ENCODE measurements around the gene PCDHB14. TPM values are rescaled to one million over a fixed set of nuclear protein-coding genes. Genes with fewer than 3 reads are reported as not detected.
"Not testable (repeated sequence)": the region's sequence is repeated elsewhere in the genome, so short reads cannot be mapped to it uniquely, and the experiment has no call there.

PCDHB14 gene
- total and polyA plus RNA-seq, 12 donors = 1.7 to 7.7 (median 3.6) TPM

GRCh38 chr5:141192110-141192725, 30.9 kb upstream of the PCDHB14 start, which contains the start of gene PCDHB10:
PCDHB10 (plus strand) TSS chr5:141192353; CDS start chr5:141192553, 200 bp downstream.
- Histone ChIP-seq H3K4me3 (no peak within 1 kb of the TSS), H3K4me1 (replicated peaks in 1 of 2) (no peaks in the 10 kb centered on the region), H3K9me3 (replicated peaks in 1 of 3) (peaks cover 0 to 14% (median 2%) of the 10 kb centered on the region in 3 donors), H3K36me3 (replicated peaks in 1 of 2) (no peaks in the 10 kb centered on the region), H3K27ac (no peak within 1 kb of the TSS), H3K27me3 (no peaks in the 10 kb centered on the region)
- TF ChIP-seq, protein P1, sequence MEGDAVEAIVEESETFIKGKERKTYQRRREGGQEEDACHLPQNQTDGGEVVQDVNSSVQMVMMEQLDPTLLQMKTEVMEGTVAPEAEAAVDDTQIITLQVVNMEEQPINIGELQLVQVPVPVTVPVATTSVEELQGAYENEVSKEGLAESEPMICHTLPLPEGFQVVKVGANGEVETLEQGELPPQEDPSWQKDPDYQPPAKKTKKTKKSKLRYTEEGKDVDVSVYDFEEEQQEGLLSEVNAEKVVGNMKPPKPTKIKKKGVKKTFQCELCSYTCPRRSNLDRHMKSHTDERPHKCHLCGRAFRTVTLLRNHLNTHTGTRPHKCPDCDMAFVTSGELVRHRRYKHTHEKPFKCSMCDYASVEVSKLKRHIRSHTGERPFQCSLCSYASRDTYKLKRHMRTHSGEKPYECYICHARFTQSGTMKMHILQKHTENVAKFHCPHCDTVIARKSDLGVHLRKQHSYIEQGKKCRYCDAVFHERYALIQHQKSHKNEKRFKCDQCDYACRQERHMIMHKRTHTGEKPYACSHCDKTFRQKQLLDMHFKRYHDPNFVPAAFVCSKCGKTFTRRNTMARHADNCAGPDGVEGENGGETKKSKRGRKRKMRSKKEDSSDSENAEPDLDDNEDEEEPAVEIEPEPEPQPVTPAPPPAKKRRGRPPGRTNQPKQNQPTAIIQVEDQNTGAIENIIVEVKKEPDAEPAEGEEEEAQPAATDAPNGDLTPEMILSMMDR (IDR thresholded peaks at IDR 0.05) = peak in 5 of 6 experiments; percentile 8 to 29 (median 13)
- TF ChIP-seq POLR2A (IDR thresholded peaks at IDR 0.05) = no peak
- DNase-seq = peak in 1 of 7 donors; percentile 4
- intact Hi-C loops (cut with DNase I) = no loop called here
- 5 to 14% (median 10%) methylated on average over 10 of the region's 10 CpGs for WGBS, 4 donors

DNA sequence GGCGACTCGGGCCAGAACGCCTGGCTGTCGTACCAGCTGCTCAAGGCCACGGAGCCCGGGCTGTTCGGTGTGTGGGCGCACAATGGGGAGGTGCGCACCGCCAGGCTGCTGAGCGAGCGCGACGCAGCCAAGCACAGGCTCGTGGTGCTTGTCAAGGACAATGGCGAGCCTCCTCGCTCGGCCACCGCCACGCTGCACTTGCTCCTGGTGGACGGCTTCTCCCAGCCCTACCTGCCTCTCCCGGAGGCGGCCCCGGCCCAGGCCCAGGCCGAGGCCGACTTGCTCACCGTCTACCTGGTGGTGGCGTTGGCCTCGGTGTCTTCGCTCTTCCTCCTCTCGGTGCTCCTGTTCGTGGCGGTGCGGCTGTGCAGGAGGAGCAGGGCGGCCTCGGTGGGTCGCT, 28.8 kb upstream of the PCDHB14 start:
- peaks cover 0 to 14% (median 6%) of the 10 kb centered on the region in 3 donors for H3K9me3 ChIP-seq (replicated peaks in 1 of 3)
- H3K4me1 ChIP-seq (replicated peaks in 1 of 2); H3K27ac ChIP-seq; H3K4me3 ChIP-seq; H3K36me3 ChIP-seq (replicated peaks in 1 of 2); H3K27me3 ChIP-seq; intact Hi-C loops (cut with DNase I); DNase-seq: not testable (repeated sequence)
- WGBS, 4 donors = 17 to 21% methylated on average over 25 to 27 of the region's 37 CpGs; no CpG with 5 or more reads in 2 of the 4 donors

DNA sequence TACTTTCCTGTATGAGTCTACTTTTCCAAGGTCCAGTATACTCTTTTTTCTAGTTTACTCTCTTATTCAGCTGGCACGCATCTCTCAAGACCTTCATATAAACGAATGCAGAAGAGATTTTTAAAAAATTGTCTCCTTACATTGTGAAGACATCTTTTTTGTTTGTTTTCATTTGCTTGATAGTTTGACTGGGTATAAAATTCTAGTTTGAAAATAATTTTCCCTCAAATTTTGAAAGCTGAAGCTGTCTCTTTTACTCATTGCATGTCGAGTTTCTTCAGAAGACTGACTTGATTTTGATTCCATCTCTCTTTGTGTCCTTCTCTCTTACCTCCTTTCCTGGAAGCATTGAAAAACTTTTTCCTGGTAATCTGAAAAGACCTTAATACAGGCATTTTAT, 26.8 kb upstream of the PCDHB14 start:
- Histone ChIP-seq H3K27me3 (no peaks in the 10 kb centered on the region), H3K9me3 (replicated peaks in 1 of 3) (peaks cover 0 to 8% (median 6%) of the 10 kb centered on the region in 3 donors), H3K27ac (no peak overlapping the region), H3K4me3 (no peak overlapping the region), H3K36me3 (replicated peaks in 1 of 2) (no peaks in the 10 kb centered on the region), H3K4me1 (replicated peaks in 1 of 2) (no peaks in the 10 kb centered on the region)
- DNase-seq = no peak
- WGBS, 4 donors = 31 to 59% (median 40%) methylated on average over 3 of the region's 3 CpGs
- TF ChIP-seq, protein P1 (IDR thresholded peaks at IDR 0.05) = no peak
- TF ChIP-seq POLR2A (IDR thresholded peaks at IDR 0.05) = no peak
- intact Hi-C loops (cut with DNase I) = no loop called here

- DNase-seq = peak in 1 of 7 donors; percentile 3
- WGBS, 4 donors = 25 to 47% (median 40%) methylated on average over 21 of the region's 21 CpGs
- no peak within 1 kb of the TSS for H3K27ac ChIP-seq
- H3K27me3 ChIP-seq = no peaks in the 10 kb centered on the region
- TF ChIP-seq, protein P1 (IDR thresholded peaks at IDR 0.05) = peak in 1 of 6 experiments; percentile 13
- no peak for TF ChIP-seq POLR2A (IDR thresholded peaks at IDR 0.05)
- H3K36me3 ChIP-seq (replicated peaks in 1 of 2) = no peaks in the 10 kb centered on the region
- no peaks in the 10 kb centered on the region for H3K4me1 ChIP-seq (replicated peaks in 1 of 2)
- H3K9me3 ChIP-seq (replicated peaks in 1 of 3) = peaks cover 0 to 6% (median 6%) of the 10 kb centered on the region in 3 donors
- intact Hi-C loops (cut with DNase I) = no loop called here
- no peak within 1 kb of the TSS for H3K4me3 ChIP-seq
Measured at GRCh38 chr5:141199359-141200235, 23.5 kb upstream of the PCDHB14 start, which contains the start of gene PCDHB11. PCDHB11 (plus strand) TSS chr5:141199627; CDS start chr5:141199775, 148 bp downstream.

DNA sequence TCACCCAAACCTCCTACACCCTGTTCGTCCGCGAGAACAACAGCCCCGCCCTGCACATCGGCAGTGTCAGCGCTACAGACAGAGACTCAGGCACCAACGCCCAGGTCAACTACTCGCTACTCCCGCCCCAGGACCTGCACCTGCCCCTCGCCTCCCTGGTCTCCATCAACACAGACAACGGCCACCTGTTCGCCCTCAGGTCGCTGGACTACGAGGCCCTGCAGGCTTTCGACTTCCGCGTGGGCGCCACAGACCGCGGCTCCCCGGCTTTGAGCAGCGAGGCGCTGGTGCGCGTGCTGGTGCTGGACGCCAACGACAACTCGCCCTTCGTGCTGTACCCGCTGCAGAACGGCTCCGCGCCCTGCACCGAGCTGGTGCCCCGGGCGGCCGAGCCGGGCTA, 22.0 kb upstream of the PCDHB14 start:
- H3K9me3 ChIP-seq (replicated peaks in 1 of 3); H3K27me3 ChIP-seq; H3K4me1 ChIP-seq (replicated peaks in 1 of 2); intact Hi-C loops (cut with DNase I); H3K4me3 ChIP-seq; H3K36me3 ChIP-seq (replicated peaks in 1 of 2); DNase-seq; H3K27ac ChIP-seq: not testable (repeated sequence)
- WGBS, 4 donors = 20 to 40% (median 30%) methylated on average over 1 to 25 of the region's 38 CpGs

- 24 to 36% (median 27%) methylated on average over 21 to 32 of the region's 35 CpGs for WGBS, 4 donors
- H3K4me1 ChIP-seq (replicated peaks in 1 of 2); H3K27me3 ChIP-seq; H3K4me3 ChIP-seq; H3K36me3 ChIP-seq (replicated peaks in 1 of 2); H3K27ac ChIP-seq; intact Hi-C loops (cut with DNase I); H3K9me3 ChIP-seq (replicated peaks in 1 of 3); DNase-seq: not testable (repeated sequence)
Measured at GRCh38 chr5:141201646-141202045, 21.5 kb upstream of the PCDHB14 start.

All from adrenal gland (tissue), 12 donors.